HG02623 (cell line): ENCODE measurements around the gene ZBTB7C.

Experiments
- ATAC-seq: cut with Tn5 transposase; IDR thresholded peaks from one replicate; pipeline ENCODE4 v1.9.1; 2021; ENCODE audit warnings: moderate library complexity; ENCODE audit not compliant: unreplicated experiment

ZBTB7C gene

DNA sequence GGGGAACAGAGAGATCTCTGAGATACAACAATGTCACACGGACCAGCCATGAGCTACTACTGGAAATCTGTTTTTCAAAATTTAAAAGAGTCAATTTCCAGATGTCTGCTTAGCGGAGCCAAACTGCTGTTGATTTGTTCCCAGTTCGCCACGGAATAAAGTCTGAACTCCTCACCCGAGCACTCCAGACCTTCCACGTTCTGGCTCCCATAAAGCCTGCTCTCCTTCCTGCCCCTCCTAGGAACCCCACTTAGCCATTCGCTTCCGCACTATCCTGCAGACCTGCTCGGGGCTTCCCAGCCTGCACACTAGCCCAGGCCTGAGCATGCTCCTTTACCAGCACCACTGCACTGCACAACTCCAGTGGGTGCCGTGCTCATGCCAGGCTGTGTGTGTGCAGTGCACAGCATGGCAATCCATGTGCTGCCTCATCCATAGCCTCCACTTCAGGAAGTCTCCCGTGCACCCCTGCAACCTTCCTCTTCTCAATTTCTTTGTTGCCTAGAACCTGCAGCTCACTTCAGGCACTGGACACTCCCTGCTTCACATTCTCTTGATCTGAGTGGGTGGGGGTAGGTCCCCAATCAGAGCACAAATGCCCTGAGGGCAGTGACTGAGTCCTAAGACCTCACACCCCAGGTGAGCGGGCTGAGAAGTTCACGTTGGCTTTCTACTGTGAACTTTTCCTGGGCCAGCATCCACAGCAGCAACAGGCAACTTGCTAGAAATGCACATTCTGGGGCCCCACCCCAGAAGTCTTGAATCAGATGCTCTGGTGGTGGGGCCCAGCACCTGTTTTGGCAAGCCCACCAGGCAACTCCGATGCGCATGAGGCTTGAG is 53.7 kb downstream of the ZBTB7C start:
- ATAC-seq, result no peak

DNA sequence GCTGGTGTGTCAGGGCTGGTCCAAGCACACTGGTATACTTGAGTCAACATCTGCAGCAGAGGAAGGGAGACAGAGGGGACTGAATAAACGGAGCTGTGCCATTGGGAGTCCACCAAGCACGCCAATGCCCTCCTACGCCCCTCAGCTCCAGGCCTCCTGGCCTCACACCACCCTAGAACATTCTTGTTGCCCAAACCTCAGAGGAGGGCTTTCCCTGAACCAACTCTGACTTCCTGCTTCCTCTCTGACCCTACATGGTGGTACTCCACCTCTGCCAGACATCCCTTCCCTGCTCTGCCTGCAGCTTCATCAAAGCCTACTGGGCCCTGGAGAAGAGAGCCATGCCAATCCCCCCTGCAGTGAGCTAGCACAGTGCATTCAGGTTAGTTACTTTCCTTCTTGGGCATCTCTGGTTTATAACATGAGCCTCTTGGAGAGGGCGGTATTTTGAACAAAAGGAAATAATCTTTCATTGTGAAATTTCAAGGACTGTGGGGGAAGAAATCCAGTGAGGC is 54.4 kb downstream of the ZBTB7C start:
- no peak for ATAC-seq

- ATAC-seq, result no peak
Measured at GRCh38 chr18:48352051-48352755, 57.0 kb downstream of the ZBTB7C start.

- ATAC-seq, result no peak
Measured at GRCh38 chr18:48351216-48352050, 57.8 kb downstream of the ZBTB7C start.

- ATAC-seq, result no peak
Measured at GRCh38 chr18:48348739-48349138, 60.4 kb downstream of the ZBTB7C start.

GRCh38 chr18:48347756-48348326 is 61.3 kb downstream of the ZBTB7C start:
- no peak for ATAC-seq

DNA sequence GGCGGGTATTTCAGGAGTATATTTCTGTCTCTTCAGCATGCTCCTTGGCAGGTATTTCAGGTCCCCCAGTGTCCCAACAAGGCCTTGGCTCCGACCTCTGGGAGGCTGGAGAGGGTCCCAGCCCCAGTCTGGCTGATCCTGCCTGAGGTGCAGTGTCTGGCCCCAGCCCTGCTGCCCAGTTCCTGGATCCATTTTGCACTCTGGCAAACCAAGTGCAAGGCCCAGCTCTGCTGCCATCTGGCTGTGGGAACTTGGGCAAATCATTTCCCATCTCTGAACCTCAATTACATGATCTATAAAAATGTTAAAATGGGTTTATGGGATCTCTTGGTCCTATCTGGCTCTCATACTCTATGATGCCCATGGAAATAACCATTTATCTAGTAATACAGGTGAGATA is 63.6 kb downstream of the ZBTB7C start:
- no peak for ATAC-seq

DNA sequence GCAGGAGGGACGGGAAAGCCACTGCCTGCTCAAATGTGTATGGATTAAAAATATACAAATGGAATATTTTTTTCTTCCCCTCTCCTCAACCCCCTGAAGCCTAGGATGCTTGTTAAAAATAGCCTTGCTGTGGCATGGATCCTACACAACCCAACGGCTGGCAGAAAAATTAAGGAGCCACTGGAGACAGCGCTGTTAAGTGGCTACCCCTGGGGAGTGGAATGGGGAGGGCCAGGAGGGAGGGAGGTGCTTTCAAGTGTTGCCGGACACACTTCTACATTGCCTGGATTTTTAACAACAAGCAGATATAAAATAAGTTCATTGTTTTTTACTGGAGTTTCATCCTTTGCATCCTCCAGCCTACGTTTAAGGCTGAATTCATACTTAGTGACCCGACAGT is 66.6 kb downstream of the ZBTB7C start:
- ATAC-seq, result no peak

DNA sequence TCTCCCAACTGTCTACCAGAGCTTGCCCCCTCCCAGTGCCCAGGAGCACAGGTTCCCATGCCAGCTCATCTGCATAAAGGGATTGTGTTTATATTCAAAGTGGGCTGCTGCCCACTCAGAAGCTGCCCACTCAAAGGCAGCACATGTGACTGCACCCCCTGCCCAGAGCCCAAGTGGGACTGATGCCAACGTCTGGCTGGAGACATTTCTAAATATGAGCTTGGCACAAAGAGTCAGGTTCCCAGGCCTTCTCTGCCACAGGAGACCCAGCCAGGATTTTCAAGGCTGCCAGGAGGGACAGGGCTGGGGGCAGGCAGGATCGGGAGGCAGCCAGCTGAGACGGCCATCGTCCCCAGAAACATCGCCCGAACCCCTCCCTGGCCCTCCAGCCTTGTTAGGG is 67.1 kb downstream of the ZBTB7C start:
- no peak for ATAC-seq

- no peak for ATAC-seq
Measured at GRCh38 chr18:48340560-48340959, 68.6 kb downstream of the ZBTB7C start.

DNA sequence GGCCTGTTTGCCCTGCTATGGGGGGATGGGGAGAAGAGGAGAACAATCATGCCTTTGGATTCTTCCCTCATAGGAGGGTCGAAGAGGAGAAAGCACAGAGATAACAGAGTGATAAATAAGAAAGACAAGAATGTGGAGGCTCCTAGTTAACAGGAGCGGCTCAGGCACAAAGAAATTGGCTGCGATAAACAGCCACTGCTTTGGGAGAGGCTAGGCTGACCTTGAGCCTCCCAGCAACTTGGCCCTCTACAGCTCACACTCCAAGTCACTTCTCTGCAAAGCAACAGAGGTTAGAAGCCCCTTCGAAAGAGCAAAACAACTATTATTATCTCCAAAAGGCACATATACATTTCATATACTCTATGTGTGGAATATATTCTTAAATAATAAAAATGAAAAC is 69.5 kb downstream of the ZBTB7C start:
- ATAC-seq, result no peak

GRCh38 chr18:48338915-48339314 is 70.3 kb downstream of the ZBTB7C start:
- no peak for ATAC-seq

- ATAC-seq, result no peak
Measured at GRCh38 chr18:48337053-48337452, 72.1 kb downstream of the ZBTB7C start.

GRCh38 chr18:48336332-48336731 is 72.9 kb downstream of the ZBTB7C start:
- no peak for ATAC-seq

- ATAC-seq, result no peak
Measured at GRCh38 chr18:48335829-48336228, 73.4 kb downstream of the ZBTB7C start.

- no peak for ATAC-seq
Measured at GRCh38 chr18:48334845-48335244, 74.3 kb downstream of the ZBTB7C start.

DNA sequence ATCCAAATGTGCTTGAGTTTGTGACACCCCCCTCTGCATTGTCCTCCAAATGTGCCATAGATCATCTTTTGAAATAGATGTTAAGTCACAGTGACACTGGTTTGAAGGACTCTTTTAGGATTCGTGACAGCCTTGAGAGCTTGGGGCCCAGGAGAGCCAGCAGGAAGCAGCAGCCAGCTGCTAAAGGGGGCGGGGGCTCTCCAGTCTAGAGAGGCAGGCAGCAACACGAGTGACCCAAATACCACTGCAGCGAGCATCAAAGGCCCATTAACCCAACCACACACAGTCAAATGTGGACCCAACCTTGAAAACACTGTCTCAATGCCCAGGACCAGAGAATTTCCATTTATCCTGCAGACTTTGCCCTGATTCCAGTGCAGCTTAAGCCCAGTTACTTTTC is 75.6 kb downstream of the ZBTB7C start:
- ATAC-seq, result no peak

GRCh38 chr18:48330016-48330991 is 78.9 kb downstream of the ZBTB7C start:
- ATAC-seq, result no peak

GRCh38 chr18:48328473-48329210 is 80.5 kb downstream of the ZBTB7C start:
- no peak for ATAC-seq
